Panc1 (cell line): ENCODE data around the gene FRY. TPM values are rescaled to one million over a fixed set of nuclear protein-coding genes. Genes with fewer than 3 reads are reported as not detected.

ENCODE experiments used
- ATAC-seq: fragments of 200-7000 bp; cut with Tn5 transposase; 2 replicates; pipeline ENCODE4 v1.9.1; 2020; ENCODE audit warnings: mild to moderate bottlenecking, moderate library complexity
- BruUV-seq: library from RNA; stranded (reverse); fragments of 400-500 nt; replicated peaks from 2 replicates; lab custom pipeline; 2021; lab: Mats Ljungman, UMichigan
- CTCF ChIA-PET: fragments of 300-600 bp; sonication (Branson Sonifier 250); formaldehyde crosslinking; loops from one replicate; lab custom pipeline; 2022; ENCODE audit warnings: antibody characterized with exemption; lab: Charles Lee
- POLR2A ChIA-PET: fragments of 300-600 bp; sonication (Branson Sonifier 250); formaldehyde crosslinking; loops from one replicate; lab custom pipeline; 2022; ENCODE audit warnings: antibody characterized with exemption; lab: Charles Lee
- DNase-seq: peaks from one replicate; pipeline ENCODE4 v3.0.0-alpha.2; 2010; ENCODE audit warnings: low read depth, low spot score
- H3K27ac ChIP-seq: 2 replicates; pipeline ENCODE4 v1.5.1; 2011; ENCODE audit warnings: mild to moderate bottlenecking, low read length, inconsistent platforms
- H3K27me3 ChIP-seq: fragments of 200-500 bp; sonication (Bioruptor generic); 2 replicates; pipeline ENCODE4 v1.6.0; 2014; ENCODE audit warnings: low read length, inconsistent platforms; ENCODE audit not compliant: control insufficient read depth, insufficient read depth
- H3K36me3 ChIP-seq: fragments of 200-500 bp; sonication (Bioruptor generic); 2 replicates; pipeline ENCODE4 v1.5.1; 2014; ENCODE audit warnings: inconsistent platforms, mild to moderate bottlenecking, low read length, moderate library complexity; ENCODE audit not compliant: control insufficient read depth, insufficient read depth
- H3K4me1 ChIP-seq: 2 replicates; pipeline ENCODE4 v1.5.1; 2011; ENCODE audit warnings: inconsistent platforms, mild to moderate bottlenecking, low read length, moderate library complexity; ENCODE audit not compliant: control insufficient read depth, insufficient read depth
- H3K4me3 ChIP-seq, 2 experiments: 2 replicates each; pipeline ENCODE4 v1.5.1; 2011 to 2012; ENCODE audit warnings: low read depth in 2 of 2, low read length in 2 of 2, mild to moderate bottlenecking in 2 of 2, inconsistent platforms in 1 of 2, moderate library complexity in 1 of 2
- H3K9me3 ChIP-seq: fragments of 200-500 bp; sonication (Bioruptor generic); 2 replicates; pipeline ENCODE4 v1.5.1; 2014; ENCODE audit warnings: low read depth, mild to moderate bottlenecking, inconsistent platforms, low read length, moderate library complexity; ENCODE audit not compliant: control insufficient read depth, insufficient read depth
- POLR2AphosphoS5 ChIP-seq: IDR thresholded peaks from 2 replicates; pipeline ENCODE4 v1.6.1; 2012; ENCODE audit warnings: mild to moderate bottlenecking, low read depth, low read length, moderate library complexity
- SIN3A ChIP-seq: IDR thresholded peaks from 2 replicates; pipeline ENCODE4 v1.6.1; 2012; ENCODE audit warnings: low read depth, mild to moderate bottlenecking, low read length, moderate library complexity, borderline replicate concordance; ENCODE audit not compliant: insufficient read depth
- TCF7L2 ChIP-seq: IDR thresholded peaks from 2 replicates; pipeline ENCODE4 v1.6.1; 2011; ENCODE audit warnings: mild to moderate bottlenecking, low read depth, low read length, inconsistent platforms
- in situ Hi-C: cut with HindIII; loops from 2 replicates; pipeline ENCODE4 v1.10.0; 2016; ENCODE audit warnings: low sequenced_read_pairs, low pct_unique_long_range_greater_than_20kb
- intact Hi-C: fragments of 100-400 bp; cut with micrococcal nuclease; formaldehyde crosslinking; loops from one replicate; pipeline ENCODE4 v1.10.0; 2022; ENCODE audit not compliant: unreplicated experiment
- total RNA-seq: library from RNA; stranded (reverse); gene quantifications from one replicate; pipeline ENCODE4 v1.2.1, GENCODE V29; 2021; ENCODE audit not compliant: unreplicated experiment
- TF ChIP-seq, protein P1 (sequence below): fragments of 450-650 bp; IDR thresholded peaks from 2 replicates; pipeline ENCODE4 v1.5.1; 2017; ENCODE audit warnings: mild to moderate bottlenecking
- TF ChIP-seq, protein P2 (sequence below), 2 experiments: IDR thresholded peaks; 2 replicates each; pipeline ENCODE4 v1.6.1; 2011 to 2012; ENCODE audit warnings: low read depth in 2 of 2, control low read depth in 1 of 2, low read length in 1 of 2, mild to moderate bottlenecking in 1 of 2, moderate library complexity in 1 of 2; ENCODE audit not compliant: insufficient read depth in 1 of 2

The FRY gene
- total RNA-seq, 1 experiment from 2014 or later = 0.18 TPM

DNA sequence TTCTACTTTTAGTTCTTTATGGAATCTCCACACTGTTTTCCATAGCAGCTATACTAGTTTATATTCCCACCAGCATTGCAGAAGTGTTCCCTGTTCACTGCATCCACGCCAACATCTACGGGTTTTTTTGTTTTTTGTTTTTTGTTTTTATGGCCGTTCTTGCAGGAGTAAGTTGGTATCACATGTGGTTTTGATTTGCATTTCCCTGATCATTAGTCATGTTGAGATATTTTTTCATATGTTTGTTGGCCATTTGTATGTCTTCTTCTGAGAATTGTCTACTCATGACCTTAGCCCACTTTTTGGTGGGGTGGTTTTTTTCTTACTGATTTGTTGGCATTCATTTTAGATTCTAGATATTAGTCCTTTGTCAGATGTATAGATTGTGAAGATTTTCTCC lies 89.7 kb downstream of the FRY start:
- Histone ChIP-seq H3K36me3 (no peaks in the 10 kb centered on the region), H3K9me3 (no peaks in the 10 kb centered on the region), H3K4me1 (no peaks in the 10 kb centered on the region), H3K27me3 (no peaks in the 10 kb centered on the region), H3K27ac (no peak overlapping the region), H3K4me3 (no peak overlapping the region)
- in situ Hi-C loops (no loop called here), intact Hi-C loops (no loop called here)
- ATAC-seq (no peak), DNase-seq (no peak)
- ChIA-PET POLR2A (no interaction called here), CTCF (no interaction called here)
- TF ChIP-seq, protein P1, sequence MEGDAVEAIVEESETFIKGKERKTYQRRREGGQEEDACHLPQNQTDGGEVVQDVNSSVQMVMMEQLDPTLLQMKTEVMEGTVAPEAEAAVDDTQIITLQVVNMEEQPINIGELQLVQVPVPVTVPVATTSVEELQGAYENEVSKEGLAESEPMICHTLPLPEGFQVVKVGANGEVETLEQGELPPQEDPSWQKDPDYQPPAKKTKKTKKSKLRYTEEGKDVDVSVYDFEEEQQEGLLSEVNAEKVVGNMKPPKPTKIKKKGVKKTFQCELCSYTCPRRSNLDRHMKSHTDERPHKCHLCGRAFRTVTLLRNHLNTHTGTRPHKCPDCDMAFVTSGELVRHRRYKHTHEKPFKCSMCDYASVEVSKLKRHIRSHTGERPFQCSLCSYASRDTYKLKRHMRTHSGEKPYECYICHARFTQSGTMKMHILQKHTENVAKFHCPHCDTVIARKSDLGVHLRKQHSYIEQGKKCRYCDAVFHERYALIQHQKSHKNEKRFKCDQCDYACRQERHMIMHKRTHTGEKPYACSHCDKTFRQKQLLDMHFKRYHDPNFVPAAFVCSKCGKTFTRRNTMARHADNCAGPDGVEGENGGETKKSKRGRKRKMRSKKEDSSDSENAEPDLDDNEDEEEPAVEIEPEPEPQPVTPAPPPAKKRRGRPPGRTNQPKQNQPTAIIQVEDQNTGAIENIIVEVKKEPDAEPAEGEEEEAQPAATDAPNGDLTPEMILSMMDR = no peak
- TF ChIP-seq TCF7L2 (no peak), POLR2AphosphoS5 (no peak), SIN3A (no peak)
- TF ChIP-seq, protein P2, sequence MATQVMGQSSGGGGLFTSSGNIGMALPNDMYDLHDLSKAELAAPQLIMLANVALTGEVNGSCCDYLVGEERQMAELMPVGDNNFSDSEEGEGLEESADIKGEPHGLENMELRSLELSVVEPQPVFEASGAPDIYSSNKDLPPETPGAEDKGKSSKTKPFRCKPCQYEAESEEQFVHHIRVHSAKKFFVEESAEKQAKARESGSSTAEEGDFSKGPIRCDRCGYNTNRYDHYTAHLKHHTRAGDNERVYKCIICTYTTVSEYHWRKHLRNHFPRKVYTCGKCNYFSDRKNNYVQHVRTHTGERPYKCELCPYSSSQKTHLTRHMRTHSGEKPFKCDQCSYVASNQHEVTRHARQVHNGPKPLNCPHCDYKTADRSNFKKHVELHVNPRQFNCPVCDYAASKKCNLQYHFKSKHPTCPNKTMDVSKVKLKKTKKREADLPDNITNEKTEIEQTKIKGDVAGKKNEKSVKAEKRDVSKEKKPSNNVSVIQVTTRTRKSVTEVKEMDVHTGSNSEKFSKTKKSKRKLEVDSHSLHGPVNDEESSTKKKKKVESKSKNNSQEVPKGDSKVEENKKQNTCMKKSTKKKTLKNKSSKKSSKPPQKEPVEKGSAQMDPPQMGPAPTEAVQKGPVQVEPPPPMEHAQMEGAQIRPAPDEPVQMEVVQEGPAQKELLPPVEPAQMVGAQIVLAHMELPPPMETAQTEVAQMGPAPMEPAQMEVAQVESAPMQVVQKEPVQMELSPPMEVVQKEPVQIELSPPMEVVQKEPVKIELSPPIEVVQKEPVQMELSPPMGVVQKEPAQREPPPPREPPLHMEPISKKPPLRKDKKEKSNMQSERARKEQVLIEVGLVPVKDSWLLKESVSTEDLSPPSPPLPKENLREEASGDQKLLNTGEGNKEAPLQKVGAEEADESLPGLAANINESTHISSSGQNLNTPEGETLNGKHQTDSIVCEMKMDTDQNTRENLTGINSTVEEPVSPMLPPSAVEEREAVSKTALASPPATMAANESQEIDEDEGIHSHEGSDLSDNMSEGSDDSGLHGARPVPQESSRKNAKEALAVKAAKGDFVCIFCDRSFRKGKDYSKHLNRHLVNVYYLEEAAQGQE (IDR thresholded peaks at IDR 0.05; ENCODE audit: insufficient read depth in 1 of 2, low read depth in 2 of 2, low read length in 1 of 2) = no peak
- BruUV-seq = no TSS peak

DNA sequence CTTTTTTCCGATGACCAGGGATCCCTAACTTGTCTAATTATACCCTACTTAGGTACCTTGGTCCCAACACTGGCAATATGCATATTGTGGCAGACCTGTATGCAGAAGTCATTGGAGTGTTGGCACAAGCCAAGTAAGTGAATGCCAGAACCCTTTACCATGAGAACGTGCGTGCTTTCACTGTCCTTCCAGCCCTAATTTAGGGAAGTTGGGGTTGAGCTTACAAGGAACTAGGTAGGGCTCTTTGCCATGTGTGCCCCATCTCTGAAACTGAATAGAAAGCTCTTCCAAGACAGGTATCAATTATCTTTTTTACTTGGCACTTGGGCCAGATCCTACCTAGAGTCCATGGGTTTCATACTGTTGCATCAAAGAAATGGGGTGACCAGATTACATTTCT lies 93.2 kb downstream of the FRY start:
- CTCF ChIA-PET = no interaction called here
- no peak for ATAC-seq

More for the DNA sequence above, 93.2 kb downstream of the FRY start:
- Histone ChIP-seq H3K4me1 (no peaks in the 10 kb centered on the region), H3K27me3 (no peaks in the 10 kb centered on the region), H3K9me3 (no peaks in the 10 kb centered on the region), H3K4me3 (no peak overlapping the region), H3K27ac (no peak overlapping the region), H3K36me3 (no peaks in the 10 kb centered on the region)
- BruUV-seq = no TSS peak
- POLR2A ChIA-PET = no interaction called here
- TF ChIP-seq POLR2AphosphoS5 (no peak), TCF7L2 (no peak), SIN3A (no peak)
- TF ChIP-seq, protein P2 (IDR thresholded peaks at IDR 0.05; ENCODE audit: insufficient read depth in 1 of 2, low read depth in 2 of 2, low read length in 1 of 2) = no peak
- TF ChIP-seq, protein P1 = no peak
- in situ Hi-C loops = no loop called here
- intact Hi-C loops = no loop called here
- DNase-seq = no peak
